Measurements from ENCODE around the gene KRTAP5-1.

KRTAP5-1 gene

DNA sequence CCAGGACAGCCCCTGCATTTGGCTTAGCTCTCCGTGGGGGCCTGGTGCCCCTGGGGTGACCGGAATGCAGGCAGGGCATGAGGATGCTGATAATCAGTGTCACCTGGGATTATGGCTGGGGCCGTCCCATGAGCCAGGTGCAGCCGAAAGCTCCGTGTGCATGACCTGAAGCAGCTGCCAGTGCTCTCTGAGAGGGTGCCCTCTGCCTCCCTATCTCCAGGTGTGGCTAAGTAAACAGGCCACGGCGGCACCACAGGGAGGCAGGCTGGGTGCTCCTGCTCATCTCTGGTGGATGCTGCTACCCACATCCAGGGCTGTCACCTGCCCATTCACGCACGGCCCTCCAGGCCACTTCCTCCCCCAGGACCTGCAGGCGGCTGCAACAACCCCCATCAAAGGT, 42.8 kb downstream of the KRTAP5-1 start:
- DNase-seq: no peak

DNA sequence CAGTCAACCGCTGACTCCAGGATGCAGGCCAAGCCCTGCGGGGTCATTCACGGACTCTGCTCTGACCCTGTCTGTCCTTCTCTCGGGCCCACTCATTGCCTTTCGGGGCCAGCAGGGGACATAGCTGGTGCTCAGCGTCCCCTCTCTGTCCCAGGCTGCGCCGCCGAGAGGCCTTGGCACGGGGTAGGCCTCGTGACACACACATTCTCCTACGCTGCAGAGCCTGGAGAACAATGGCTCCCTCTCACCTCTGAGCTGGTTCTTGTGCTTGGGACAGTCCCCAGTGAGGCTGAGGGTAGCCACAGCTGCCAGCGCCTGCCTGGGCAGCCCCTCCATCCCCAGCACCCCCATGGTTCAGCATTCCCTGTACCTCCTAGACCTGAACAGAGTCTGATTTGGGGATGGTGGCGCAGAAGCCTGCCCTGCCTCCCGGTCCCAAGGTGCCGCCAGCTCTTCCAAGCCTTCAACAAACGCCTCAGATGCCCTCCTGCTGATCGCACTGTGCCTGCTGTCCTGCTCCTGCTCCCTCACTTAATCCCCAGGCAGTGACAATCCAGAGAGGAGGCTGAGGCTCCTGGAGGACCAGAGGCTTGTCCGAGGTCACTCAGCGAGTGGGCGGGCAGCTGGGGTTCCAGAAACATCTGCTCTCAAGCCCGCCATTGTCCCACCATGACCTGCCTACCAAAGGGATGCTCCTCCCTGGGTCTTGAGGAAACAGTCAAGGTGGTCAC, 43.4 kb downstream of the KRTAP5-1 start:
- no peak for DNase-seq

DNA sequence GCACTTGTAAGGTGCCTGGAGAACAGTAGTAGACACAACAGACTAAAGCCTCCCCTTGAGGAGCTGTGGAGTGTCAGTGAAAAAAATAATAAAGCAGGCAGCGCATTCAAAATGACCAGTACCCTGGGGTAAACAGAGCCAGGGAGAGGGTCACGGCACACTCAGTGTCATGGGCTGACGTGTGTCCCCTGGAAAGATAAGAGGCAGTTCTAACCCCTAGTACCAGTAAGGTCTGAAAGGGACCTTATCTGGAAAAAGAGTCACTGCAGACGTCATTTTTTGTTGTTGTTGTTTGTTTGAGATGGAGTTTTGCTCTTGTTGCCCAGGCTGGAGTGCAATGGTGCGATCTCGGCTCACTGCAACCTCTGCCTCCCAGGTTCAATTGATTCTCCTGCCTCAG, 45.0 kb downstream of the KRTAP5-1 start:
- no peak for DNase-seq

DNA sequence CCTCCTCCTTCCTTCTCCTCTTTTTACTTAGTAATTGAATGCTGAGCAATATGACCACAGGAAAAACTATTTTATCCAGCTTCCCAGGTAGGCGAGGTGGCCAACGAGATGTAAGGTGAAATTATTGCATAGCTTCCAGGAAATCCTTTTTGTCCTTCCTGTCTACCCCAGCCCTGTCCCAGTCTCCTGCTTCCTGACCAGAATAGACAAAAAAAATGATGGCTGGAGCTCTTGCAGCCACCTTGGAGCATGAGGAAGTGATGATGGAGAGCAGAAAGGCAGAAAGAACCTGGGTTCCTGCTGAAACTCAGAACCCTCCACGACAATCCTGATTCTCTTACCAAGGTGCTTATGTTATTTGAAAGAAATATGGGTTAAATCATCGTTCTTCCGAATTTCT, 46.9 kb downstream of the KRTAP5-1 start:
- no peak for DNase-seq

DNA sequence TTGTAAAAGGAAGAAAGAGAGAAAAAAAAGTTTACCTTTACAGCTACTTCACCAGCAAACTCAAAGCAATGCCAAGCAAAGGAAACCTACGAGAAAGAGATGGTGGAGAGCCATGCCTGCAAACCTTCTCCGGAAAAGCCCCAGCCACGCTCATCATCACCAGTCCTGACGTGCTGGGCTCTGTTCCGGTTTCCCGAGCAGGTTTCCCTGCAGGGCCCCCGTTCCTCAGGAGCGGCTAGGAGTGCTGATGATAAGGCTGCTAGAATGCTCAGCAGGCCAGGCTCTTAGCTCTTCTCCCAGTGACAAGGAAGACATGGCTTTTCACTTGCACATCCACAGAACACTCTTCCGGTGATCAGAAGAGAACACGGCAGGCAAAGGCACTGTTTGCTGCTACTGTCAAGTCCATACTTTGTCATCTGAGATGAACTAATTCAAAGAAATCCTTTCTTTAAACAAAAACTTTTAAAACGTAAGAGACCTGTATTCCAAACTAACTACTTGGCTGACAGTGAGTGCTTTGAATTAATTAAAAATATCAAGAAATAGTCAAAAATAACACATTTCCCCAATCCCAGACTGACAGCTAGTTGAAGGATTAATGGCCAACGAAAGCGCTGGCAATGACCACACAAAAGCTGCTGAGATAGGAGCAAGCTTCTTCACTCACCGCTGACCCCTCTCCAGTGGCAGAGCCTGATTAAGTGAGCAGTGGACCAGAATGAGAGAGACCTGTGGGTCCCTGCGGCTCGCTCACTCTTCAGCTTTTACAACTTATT, 48.8 kb downstream of the KRTAP5-1 start:
- no peak for DNase-seq

DNA sequence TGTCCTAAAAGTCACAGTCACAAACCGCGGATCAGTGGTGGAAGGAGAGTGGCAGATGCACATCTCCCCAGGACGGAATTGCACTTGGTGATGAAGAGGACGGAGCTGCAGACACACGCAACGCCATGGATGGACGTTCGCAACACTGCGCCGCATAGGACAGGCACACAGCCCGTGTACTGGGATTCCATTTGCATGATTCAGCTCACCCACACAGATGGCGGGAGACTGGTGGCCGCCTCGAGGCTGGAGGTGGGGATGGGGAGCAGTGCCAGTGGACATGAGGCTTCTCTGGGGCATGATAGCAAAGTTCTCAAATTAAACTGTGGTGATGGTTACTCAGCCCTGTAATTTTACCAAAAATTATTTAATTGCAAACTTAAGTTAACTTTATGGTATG, 50.4 kb downstream of the KRTAP5-1 start:
- no peak for DNase-seq

All from effector CD4-positive, alpha-beta T cell (primary cell).